ENCODE data around the gene TWIST2.

TWIST2 gene

GRCh38 chr2:238847841-238848690 is at the start of gene TWIST2:
Gene TWIST2 (plus strand): TSS chr2:238848085. CDS start chr2:238848216, 131 bp downstream.
- DNase-seq: peak; percentile 97

- no peak for DNase-seq
These were observed 46.1 kb upstream of the TWIST2 start for GRCh38 chr2:238801791-238802190.

- no peak for DNase-seq
These were observed 44.9 kb upstream of the TWIST2 start for GRCh38 chr2:238802957-238803356.

- DNase-seq: no peak
These were observed 43.7 kb upstream of the TWIST2 start for GRCh38 chr2:238803996-238804870.

- DNase-seq: no peak
These were observed 39.1 kb upstream of the TWIST2 start for GRCh38 chr2:238808761-238809160.

- no peak for DNase-seq
These were observed 37.6 kb upstream of the TWIST2 start for GRCh38 chr2:238810321-238810720.

- peak; percentile 44 for DNase-seq
These were observed 36.6 kb upstream of the TWIST2 start for GRCh38 chr2:238811293-238811692.

- DNase-seq: peak; percentile 47
These were observed 36.1 kb upstream of the TWIST2 start for GRCh38 chr2:238811759-238812158.

GRCh38 chr2:238813109-238813508 is 34.8 kb upstream of the TWIST2 start:
- no peak for DNase-seq

GRCh38 chr2:238814815-238815214 is 33.1 kb upstream of the TWIST2 start:
- DNase-seq: no peak

GRCh38 chr2:238816291-238816690 is 31.6 kb upstream of the TWIST2 start:
- DNase-seq: no peak

GRCh38 chr2:238817382-238817781 is 30.5 kb upstream of the TWIST2 start:
- DNase-seq: no peak

- DNase-seq: no peak
These were observed 30.0 kb upstream of the TWIST2 start for GRCh38 chr2:238817891-238818290.

- DNase-seq: peak; percentile 21
These were observed 29.3 kb upstream of the TWIST2 start for GRCh38 chr2:238818561-238818960.

GRCh38 chr2:238820197-238820596 is 27.7 kb upstream of the TWIST2 start:
- no peak for DNase-seq

GRCh38 chr2:238820916-238821315 is 27.0 kb upstream of the TWIST2 start:
- DNase-seq: peak; percentile 68

- DNase-seq: peak; percentile 78
These were observed 26.5 kb upstream of the TWIST2 start for GRCh38 chr2:238821391-238821790.

- DNase-seq: no peak
These were observed 25.8 kb upstream of the TWIST2 start for GRCh38 chr2:238821944-238822670.

- DNase-seq: no peak
These were observed 24.9 kb upstream of the TWIST2 start for GRCh38 chr2:238822955-238823354.

GRCh38 chr2:238831177-238831576 is 16.7 kb upstream of the TWIST2 start:
- no peak for DNase-seq

GRCh38 chr2:238834982-238835381 is 12.9 kb upstream of the TWIST2 start:
- DNase-seq: no peak

GRCh38 chr2:238835726-238836301 is 12.1 kb upstream of the TWIST2 start:
- DNase-seq: no peak

Data from EL (cell line).